ENCODE measurements around the gene CAMTA1. TPM values are rescaled to one million over a fixed set of nuclear protein-coding genes. Genes with fewer than 3 reads are reported as not detected.

CAMTA1 gene
- total RNA-seq, 6 experiments from 2014 or later: 78.1 to 96.6 (median 86.1) TPM

- Mint-ChIP-seq H3K9me3 (no peaks in the 10 kb centered on the region), H3K27me3 (ENCODE audit: insufficient read depth) (peaks cover 22% of the 10 kb centered on the region), H3K4me1 (ENCODE audit: low read depth) (peaks cover 36% of the 10 kb centered on the region), H3K27ac (no peak overlapping the region), H3K36me3 (ENCODE audit: low read depth) (no peaks in the 10 kb centered on the region), H3K4me3 (no peak overlapping the region)
- no peak for DNase-seq
- no peak for TF ChIP-seq CTCF (IDR thresholded peaks at IDR 0.05)
These were observed 186.4 kb downstream of the CAMTA1 start for GRCh38 chr1:6971699-6972098.

- Mint-ChIP-seq H3K27ac (no peak overlapping the region), H3K4me3 (no peak overlapping the region)
- no peak for DNase-seq
These were observed 187.1 kb downstream of the CAMTA1 start for GRCh38 chr1:6972399-6972798.

GRCh38 chr1:6975331-6976043 lies 190.2 kb downstream of the CAMTA1 start:
- peaks cover 13% of the 10 kb centered on the region for H3K4me1 Mint-ChIP-seq (ENCODE audit: low read depth)
- no peak for TF ChIP-seq CTCF (IDR thresholded peaks at IDR 0.05)
- H3K36me3 Mint-ChIP-seq (ENCODE audit: low read depth): no peaks in the 10 kb centered on the region
- no peak overlapping the region; the same call in 1 of the 2 replicates for H3K4me3 Mint-ChIP-seq
- H3K27ac Mint-ChIP-seq: no peak overlapping the region
- H3K9me3 Mint-ChIP-seq: no peaks in the 10 kb centered on the region
- no peak for DNase-seq
- peaks cover 34% of the 10 kb centered on the region for H3K27me3 Mint-ChIP-seq (ENCODE audit: insufficient read depth)

More at GRCh38 chr1:6972399-6972798, 187.1 kb downstream of the CAMTA1 start:
- Mint-ChIP-seq H3K27me3 (ENCODE audit: insufficient read depth) (peaks cover 22% of the 10 kb centered on the region), H3K4me1 (ENCODE audit: low read depth) (peaks cover 33% of the 10 kb centered on the region), H3K36me3 (ENCODE audit: low read depth) (no peaks in the 10 kb centered on the region), H3K9me3 (no peaks in the 10 kb centered on the region)
- TF ChIP-seq CTCF (IDR thresholded peaks at IDR 0.05): no peak

GRCh38 chr1:6976044-6976375 lies 190.8 kb downstream of the CAMTA1 start:
- H3K36me3 Mint-ChIP-seq (ENCODE audit: low read depth): no peaks in the 10 kb centered on the region
- H3K27ac Mint-ChIP-seq: no peak overlapping the region
- no peak for TF ChIP-seq CTCF (IDR thresholded peaks at IDR 0.05)
- no peak overlapping the region; the same call in 1 of the 2 replicates for H3K4me3 Mint-ChIP-seq
- no peaks in the 10 kb centered on the region for H3K9me3 Mint-ChIP-seq
- no peak for DNase-seq
- peaks cover 8% of the 10 kb centered on the region for H3K4me1 Mint-ChIP-seq (ENCODE audit: low read depth)
- H3K27me3 Mint-ChIP-seq (ENCODE audit: insufficient read depth): peaks cover 38% of the 10 kb centered on the region

DNA sequence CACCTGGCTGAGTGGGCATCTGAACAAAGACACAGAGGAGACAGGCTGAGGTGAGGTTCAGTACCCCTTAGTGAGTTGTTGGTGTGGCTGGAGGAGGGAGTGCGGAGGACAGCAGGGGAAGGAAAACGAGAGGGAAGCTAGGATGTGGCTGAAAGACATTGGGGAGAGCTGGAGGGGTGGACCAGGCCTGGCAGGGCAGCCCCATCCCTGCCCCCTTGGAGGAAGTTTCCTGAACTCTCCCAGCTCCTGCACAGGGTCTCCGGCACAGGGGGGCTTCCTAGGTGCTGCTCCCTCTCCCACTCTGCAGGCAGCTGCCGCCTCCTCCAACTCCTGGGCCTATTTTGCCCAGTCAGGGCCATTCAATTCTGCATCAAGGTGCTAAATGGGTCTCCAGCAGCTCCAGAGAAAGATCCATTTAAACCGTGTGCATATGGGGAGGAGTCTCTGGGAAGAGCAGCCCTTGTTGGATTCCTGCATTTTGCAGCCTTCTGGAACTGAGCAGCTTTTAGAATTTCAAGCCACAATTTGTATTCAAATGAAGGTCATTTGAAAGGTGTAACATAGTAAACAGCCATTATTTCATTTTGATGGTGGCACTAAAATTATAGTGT lies 193.9 kb downstream of the CAMTA1 start:
- Mint-ChIP-seq H3K4me3 (no peak overlapping the region), H3K27ac (no peak overlapping the region), H3K36me3 (ENCODE audit: low read depth) (no peaks in the 10 kb centered on the region), H3K27me3 (ENCODE audit: insufficient read depth) (peaks cover 48% of the 10 kb centered on the region), H3K9me3 (no peaks in the 10 kb centered on the region), H3K4me1 (ENCODE audit: low read depth) (no peaks in the 10 kb centered on the region)
- DNase-seq: no peak
- no peak for TF ChIP-seq CTCF (IDR thresholded peaks at IDR 0.05)
